ENCODE results near the gene PSD2.

The PSD2 gene

GRCh38 chr5:139863855-139864558 is 68.4 kb downstream of the PSD2 start:
- TF ChIP-seq POLR2A (IDR thresholded peaks at IDR 0.05; ENCODE audit: low read depth, low read length), result no peak
- DNase-seq (ENCODE audit: insufficient read length, low spot score) (peak; percentile 55), FAIRE-seq (no peak)

- no peak for FAIRE-seq
- no peak for DNase-seq (ENCODE audit: insufficient read length, low spot score)
- TF ChIP-seq POLR2A (IDR thresholded peaks at IDR 0.05; ENCODE audit: low read depth, low read length), result no peak
Measured at GRCh38 chr5:139864716-139865483, 69.3 kb downstream of the PSD2 start.

- no peak for TF ChIP-seq POLR2A (IDR thresholded peaks at IDR 0.05; ENCODE audit: low read depth, low read length)
- DNase-seq (ENCODE audit: insufficient read length, low spot score) (no peak), FAIRE-seq (no peak)
Measured at GRCh38 chr5:139867109-139867508, 71.5 kb downstream of the PSD2 start.

GRCh38 chr5:139867581-139867980 is 72.0 kb downstream of the PSD2 start:
- DNase-seq (ENCODE audit: insufficient read length, low spot score) (no peak), FAIRE-seq (no peak)
- no peak for TF ChIP-seq POLR2A (IDR thresholded peaks at IDR 0.05; ENCODE audit: low read depth, low read length)

- DNase-seq (ENCODE audit: insufficient read length, low spot score) (no peak), FAIRE-seq (no peak)
- TF ChIP-seq POLR2A (IDR thresholded peaks at IDR 0.05; ENCODE audit: low read depth, low read length), result no peak
Measured at GRCh38 chr5:139869042-139869790, 73.6 kb downstream of the PSD2 start.

GRCh38 chr5:139870677-139871076 is 75.1 kb downstream of the PSD2 start:
- FAIRE-seq, result no peak

GRCh38 chr5:139871614-139872013 is 76.0 kb downstream of the PSD2 start:
- FAIRE-seq (no peak), DNase-seq (ENCODE audit: insufficient read length, low spot score) (no peak)
- TF ChIP-seq POLR2A (IDR thresholded peaks at IDR 0.05; ENCODE audit: low read depth, low read length), result no peak

More at GRCh38 chr5:139870677-139871076, 75.1 kb downstream of the PSD2 start:
- TF ChIP-seq POLR2A (IDR thresholded peaks at IDR 0.05; ENCODE audit: low read depth, low read length), result no peak
- no peak for DNase-seq (ENCODE audit: insufficient read length, low spot score)

GRCh38 chr5:139872052-139872766 is 76.6 kb downstream of the PSD2 start:
- DNase-seq (ENCODE audit: insufficient read length, low spot score) (no peak), FAIRE-seq (no peak)
- TF ChIP-seq POLR2A (IDR thresholded peaks at IDR 0.05; ENCODE audit: low read depth, low read length), result no peak

GRCh38 chr5:139872851-139873794 is 77.5 kb downstream of the PSD2 start:
- no peak for FAIRE-seq
- DNase-seq (ENCODE audit: insufficient read length, low spot score), result no peak
- TF ChIP-seq POLR2A (IDR thresholded peaks at IDR 0.05; ENCODE audit: low read depth, low read length), result no peak

- DNase-seq (ENCODE audit: insufficient read length, low spot score) (no peak), FAIRE-seq (no peak)
- no peak for TF ChIP-seq POLR2A (IDR thresholded peaks at IDR 0.05; ENCODE audit: low read depth, low read length)
Measured at GRCh38 chr5:139875957-139876356, 80.3 kb downstream of the PSD2 start.

GRCh38 chr5:139877129-139877597 is 81.6 kb downstream of the PSD2 start:
- no peak for TF ChIP-seq POLR2A (IDR thresholded peaks at IDR 0.05; ENCODE audit: low read depth, low read length)
- no peak for FAIRE-seq
- no peak for DNase-seq (ENCODE audit: insufficient read length, low spot score)

GRCh38 chr5:139878093-139878492 is 82.5 kb downstream of the PSD2 start:
- TF ChIP-seq POLR2A (IDR thresholded peaks at IDR 0.05; ENCODE audit: low read depth, low read length), result no peak
- no peak for DNase-seq (ENCODE audit: insufficient read length, low spot score)
- FAIRE-seq, result no peak

Measured in H54 (cell line).